Heart left ventricle (tissue), 16 donors: ENCODE measurements around the gene ZEB2. TPM values are rescaled to one million over a fixed set of nuclear protein-coding genes. Genes with fewer than 3 reads are reported as not detected.

Experiments
- ATAC-seq, 4 donors: fragments of 200-7000 bp; cut with Tn5 transposase; one replicate each; pipeline ENCODE4 v1.9.1; 2020 to 2022; ENCODE audit warnings: moderate library complexity in 4 of 4, mild to moderate bottlenecking in 3 of 4, moderate number of reproducible peaks in 1 of 4
- DNase-seq, 5 donors: peaks; one replicate each; pipeline ENCODE4 v3.0.0-alpha.2; 2020
- H3K27ac ChIP-seq, 12 donors: fragments of 200-600 bp; sonication (generic) in 4 of 12; one replicate each; pipeline versions ENCODE4 v1.5.0 to v1.8.0; 2016 to 2022; ENCODE audit warnings: mild to moderate bottlenecking in 2 of 12
- H3K27me3 ChIP-seq, 9 donors: fragments of 200-600 bp; sonication (generic) in 2 of 9; one replicate each; pipeline versions ENCODE4 v1.5.1 to v1.8.0; 2016 to 2022; ENCODE audit warnings: mild to moderate bottlenecking in 3 of 9
- H3K36me3 ChIP-seq, 9 donors: fragments of 200-600 bp; sonication (generic) in 2 of 9; one replicate each; pipeline versions ENCODE4 v1.5.0 to v1.8.0; 2018 to 2022; ENCODE audit warnings: mild to moderate bottlenecking in 2 of 9
- H3K4me1 ChIP-seq, 12 donors: fragments of 200-600 bp; sonication (generic) in 4 of 12; one replicate each; pipeline versions ENCODE4 v1.5.0 to v1.8.0; 2016 to 2022; ENCODE audit warnings: mild to moderate bottlenecking in 3 of 12
- H3K4me3 ChIP-seq, 12 donors: fragments of 200-600 bp; sonication (generic) in 4 of 12; one replicate each; pipeline versions ENCODE4 v1.5.0 to v1.8.0; 2017 to 2022; ENCODE audit warnings: mild to moderate bottlenecking in 9 of 12, moderate library complexity in 4 of 12
- H3K9me3 ChIP-seq, 12 donors: fragments of 200-600 bp; sonication (generic) in 4 of 12; one replicate each; pipeline versions ENCODE4 v1.5.0 to v1.8.0; 2016 to 2022; ENCODE audit warnings: mild to moderate bottlenecking in 1 of 12
- CTCF ChIP-seq, 12 donors: fragments of 200-600 bp; sonication (generic) in 4 of 12; IDR thresholded peaks; one replicate each; pipeline versions ENCODE4 v1.5.0 to v1.8.0; 2018 to 2022; ENCODE audit warnings: antibody characterized with exemption in 12 of 12, mild to moderate bottlenecking in 5 of 12
- POLR2A ChIP-seq, 2 donors: fragments of 450-650 bp; IDR thresholded peaks; one replicate each; pipeline ENCODE4 v1.6.1; 2017; ENCODE audit warnings: antibody characterized with exemption in 2 of 2, mild to moderate bottlenecking in 2 of 2, moderate library complexity in 2 of 2
- WGBS, 4 donors: extraction: QIAGEN DNeasy Blood & Tissue Kit in 2 of 4; methylation state at CpG; one replicate each; pipeline versions ENCODE4 v1.1.5 to v1.1.7; 2013 to 2018; 5-methylcytosine and 5-hydroxymethylcytosine counted together
- intact Hi-C, 10 donors: fragments of 100-400 bp; cut with DNase I; formaldehyde crosslinking; loops; one replicate each; pipeline versions ENCODE4 v1.11.1 to v1.14.2; 2022
- polyA plus RNA-seq, 2 donors: library from polyadenylated mRNA; stranded (reverse); fragments of 200-250 nt; gene quantifications; one replicate each; pipeline ENCODE4 v1.2.3, GENCODE V29; 2013
- total RNA-seq, 9 donors: library from RNA; depleted of rRNA in 2 of 9; stranded (reverse); fragments of >200 nt in 2 of 9; fragmentation: NEBNext Ultra II Directional in 3 of 9; extraction: Animal tissue kit (Norgen Biotek cat#: 25700) in 3 of 9; gene quantifications; one replicate each; pipeline versions ENCODE4 v1.1.0 to v1.2.4, GENCODE V29; 2016 to 2023
- donor health status: ischemic (EF 13 %, LVEDD 7.1; RV severe dilation, severe dysfunction).
- donor health status: healthy with polysubstance abuse.
- donor health status: DM: no; HTN: yes; CAD: no.
- donor health status: DM: no; HTN: no; CAD: no.
- donor health status: ischemic (EF 25% LVEDD 6.9; RV normal size, moderate dysfunction).
- donor health status: ischemic (EF 25% LVEDD 5.7; RV mildly dilated, moderate dysfunction).
- donor health status: healthy.
- donor health status: DM: yes; HTN: yes; CAD: no.
- donor health status: ischemic (EF 35%, LVEDD 5.7; RV mildly dilated, moderate dysfunction).
- donor health status: nonischemic (EF 11% LVEDD 7.7; RV severe dilation, severe dysfunction).
- donor health status: DM: yes; HTN: yes; CAD: no.
- donor health status: PGD.
- donor health status: ischemic (EF 29% LVEDD 5.4; RV normal size, mild dysfunction).
- donor health status: nonischemic (EF 23%, LVEDD 6.1; RV moderate dilation, normal function).

The ZEB2 gene
- total and polyA plus RNA-seq, 11 donors: 23.1 to 168 (median 82.4) TPM

DNA sequence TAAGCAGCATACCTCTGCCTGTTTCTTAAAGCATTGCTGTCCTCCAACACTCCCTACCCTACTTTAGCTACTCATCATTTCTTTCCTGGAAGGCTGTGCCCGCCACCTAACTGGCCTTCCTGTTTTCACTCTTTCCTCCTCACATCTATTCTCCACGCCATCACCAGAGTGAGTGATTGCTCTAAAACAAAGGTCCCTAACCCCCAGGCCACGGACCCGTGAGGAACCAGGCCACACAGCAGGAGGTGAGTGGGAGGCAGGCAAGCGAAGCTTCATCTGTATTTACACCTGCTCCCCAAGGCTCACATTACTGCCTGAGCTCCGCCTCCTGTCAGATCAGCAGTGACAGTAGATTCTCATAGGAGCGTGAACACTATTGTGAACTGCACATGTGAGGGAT lies 13.3 kb upstream of the ZEB2 start:
- Histone ChIP-seq H3K9me3 (no peaks in the 10 kb centered on the region), H3K36me3 (no peaks in the 10 kb centered on the region), H3K4me3 (no peak overlapping the region), H3K27ac (no peak overlapping the region), H3K4me1 (peaks cover 0 to 1% (median 0%) of the 10 kb centered on the region in 12 donors), H3K27me3 (no peaks in the 10 kb centered on the region)
- TF ChIP-seq CTCF (IDR thresholded peaks at IDR 0.05): no peak
- no peak for TF ChIP-seq POLR2A (IDR thresholded peaks at IDR 0.05)
- ATAC-seq: no peak
- no peak for DNase-seq
- intact Hi-C loops: no loop called here
- 89 to 95% (median 93%) methylated on average over 7 of the region's 7 CpGs for WGBS, 4 donors

DNA sequence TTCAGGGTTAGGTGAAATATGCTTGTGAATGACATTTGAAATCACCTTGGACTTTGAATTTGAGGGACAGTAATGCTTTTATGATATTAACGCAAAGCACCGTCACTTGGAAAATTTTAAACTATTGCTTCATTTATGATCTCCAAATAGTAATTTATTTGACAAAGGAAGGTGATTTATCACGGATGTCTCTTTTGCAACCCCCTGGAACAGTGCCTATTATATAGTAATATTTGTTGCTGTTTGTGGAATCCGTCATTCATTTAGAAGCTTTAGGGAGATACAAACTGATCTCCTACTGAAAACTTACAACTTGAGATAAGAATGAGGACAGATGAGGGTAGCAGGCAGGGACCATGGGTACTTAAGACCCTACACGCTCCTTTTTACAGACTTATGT lies 10.7 kb upstream of the ZEB2 start:
- WGBS, 4 donors: 83 to 91% (median 87%) methylated on average over 5 of the region's 5 CpGs
- no peak for TF ChIP-seq CTCF (IDR thresholded peaks at IDR 0.05)
- no peak for TF ChIP-seq POLR2A (IDR thresholded peaks at IDR 0.05)

DNA sequence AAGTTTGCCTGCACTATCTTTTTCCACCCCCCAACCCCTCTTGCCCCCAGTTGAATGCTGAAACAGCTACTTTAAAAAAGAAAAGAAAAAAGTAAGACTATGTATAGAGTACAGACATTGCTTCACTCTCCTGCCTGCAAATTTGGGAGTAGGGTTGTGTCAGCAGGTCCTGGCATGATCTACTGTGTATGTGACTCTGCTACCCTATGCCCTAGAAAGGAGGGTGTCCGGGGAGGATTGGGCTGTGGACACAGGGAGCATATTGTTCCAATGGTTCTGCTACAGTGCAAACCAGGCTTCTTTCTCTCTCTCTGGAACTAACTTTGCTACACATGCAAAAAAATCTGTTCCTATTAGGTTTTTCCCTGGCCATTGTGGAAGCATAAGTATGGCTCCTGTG lies 9.9 kb upstream of the ZEB2 start:
- Histone ChIP-seq H3K4me1 (peaks cover 0 to 17% (median 0%) of the 10 kb centered on the region in 12 donors), H3K27me3 (no peaks in the 10 kb centered on the region), H3K9me3 (no peaks in the 10 kb centered on the region), H3K4me3 (no peak overlapping the region), H3K27ac (no peak overlapping the region), H3K36me3 (no peaks in the 10 kb centered on the region)
- 63 to 81% (median 69%) methylated on average over 1 of the region's 1 CpG for WGBS, 4 donors
- no peak for TF ChIP-seq POLR2A (IDR thresholded peaks at IDR 0.05)
- TF ChIP-seq CTCF (IDR thresholded peaks at IDR 0.05): no peak
- peak; percentile 64 to 82 (median 72) for ATAC-seq
- DNase-seq: no peak
- intact Hi-C loops: loop anchor here in 6 of 10 donors (5.0 to 10.0 kb wide), 8 partner anchors 135 to 1225 kb away; no protein-coding TSS in a partner anchor

More for the DNA sequence above, 10.7 kb upstream of the ZEB2 start:
- Histone ChIP-seq H3K4me3 (no peak overlapping the region), H3K4me1 (peaks cover 0 to 12% (median 0%) of the 10 kb centered on the region in 12 donors), H3K36me3 (no peaks in the 10 kb centered on the region), H3K9me3 (no peaks in the 10 kb centered on the region), H3K27me3 (no peaks in the 10 kb centered on the region), H3K27ac (no peak overlapping the region)
- intact Hi-C loops: no loop called here
- DNase-seq (no peak), ATAC-seq (no peak)

- ATAC-seq (no peak), DNase-seq (no peak)
- intact Hi-C loops: loop anchor here in 6 of 10 donors (5.0 to 10.0 kb wide), 8 partner anchors 137 to 1227 kb away; no protein-coding TSS in a partner anchor
- H3K27ac ChIP-seq: peak overlapping the region in 5 of 12 donors; percentile 11 to 44 (median 21)
- no peaks in the 10 kb centered on the region for H3K9me3 ChIP-seq
- H3K36me3 ChIP-seq: no peaks in the 10 kb centered on the region
- peaks cover 0 to 21% (median 3%) of the 10 kb centered on the region in 12 donors for H3K4me1 ChIP-seq
- no peak for TF ChIP-seq POLR2A (IDR thresholded peaks at IDR 0.05)
- no peak for TF ChIP-seq CTCF (IDR thresholded peaks at IDR 0.05)
- H3K4me3 ChIP-seq: no peak overlapping the region
- H3K27me3 ChIP-seq: no peaks in the 10 kb centered on the region
- 71 to 78% (median 75%) methylated on average over 2 of the region's 2 CpGs for WGBS, 4 donors
These were observed 8.2 kb upstream of the ZEB2 start for GRCh38 chr2:144528108-144528507.
